DMS153 (cell line): Measurements from ENCODE around the gene CTNNA1.

ENCODE experiments used
- DNase-seq: peaks from one replicate; lab custom pipeline; 2025; lab: John Stamatoyannopoulos, UW

The CTNNA1 gene

DNA sequence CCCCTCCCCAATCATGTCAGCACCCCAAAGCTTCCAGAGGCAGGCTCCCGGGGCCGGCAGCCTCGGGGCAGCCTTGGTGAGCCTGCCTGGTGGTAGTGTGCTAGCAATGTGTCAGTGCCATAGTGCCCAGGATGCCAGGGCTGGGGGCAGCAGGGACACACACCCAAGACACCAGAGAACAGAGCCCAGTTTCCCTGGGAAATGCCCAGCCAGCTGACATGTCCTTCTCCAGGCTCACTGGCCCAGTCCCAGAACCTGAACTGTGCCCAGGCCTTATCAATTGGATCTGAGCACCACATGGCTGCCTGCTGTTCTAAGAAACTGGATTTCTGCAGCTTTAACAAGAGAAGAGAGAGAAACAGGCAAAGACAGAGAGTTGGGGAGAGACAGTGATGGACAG lies 196.8 kb downstream of the CTNNA1 start:
- DNase-seq, result no peak

DNA sequence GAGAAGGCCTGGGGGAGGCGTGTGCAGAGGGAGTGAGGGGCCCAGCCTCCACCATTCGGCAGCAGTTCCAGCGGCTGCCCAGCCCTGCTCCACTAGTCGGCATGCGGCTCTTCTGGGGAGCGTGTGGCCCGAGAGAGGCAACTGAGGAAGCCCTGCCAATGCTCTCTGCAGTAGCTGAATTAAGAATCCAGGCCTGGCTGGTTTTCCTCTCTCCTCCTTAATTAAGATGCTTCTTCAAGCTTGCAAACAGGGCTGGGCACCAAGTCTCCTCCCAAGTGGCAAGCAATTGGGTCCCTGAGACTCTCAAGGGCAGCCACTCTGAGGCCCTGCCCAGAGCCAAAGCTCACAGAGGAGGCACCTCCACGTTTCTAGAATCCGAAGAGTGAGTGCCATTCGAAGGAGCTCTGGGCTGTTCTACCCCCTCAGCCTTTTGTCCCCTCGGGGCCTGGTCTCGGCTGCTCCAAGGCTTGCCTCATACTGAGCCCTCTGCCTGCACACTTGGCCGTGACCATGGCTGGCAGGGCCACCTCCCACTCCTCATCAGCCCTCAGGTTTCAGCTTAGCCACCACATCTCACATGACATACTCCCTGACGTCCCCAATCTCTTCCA lies 197.3 kb downstream of the CTNNA1 start:
- no peak for DNase-seq

DNA sequence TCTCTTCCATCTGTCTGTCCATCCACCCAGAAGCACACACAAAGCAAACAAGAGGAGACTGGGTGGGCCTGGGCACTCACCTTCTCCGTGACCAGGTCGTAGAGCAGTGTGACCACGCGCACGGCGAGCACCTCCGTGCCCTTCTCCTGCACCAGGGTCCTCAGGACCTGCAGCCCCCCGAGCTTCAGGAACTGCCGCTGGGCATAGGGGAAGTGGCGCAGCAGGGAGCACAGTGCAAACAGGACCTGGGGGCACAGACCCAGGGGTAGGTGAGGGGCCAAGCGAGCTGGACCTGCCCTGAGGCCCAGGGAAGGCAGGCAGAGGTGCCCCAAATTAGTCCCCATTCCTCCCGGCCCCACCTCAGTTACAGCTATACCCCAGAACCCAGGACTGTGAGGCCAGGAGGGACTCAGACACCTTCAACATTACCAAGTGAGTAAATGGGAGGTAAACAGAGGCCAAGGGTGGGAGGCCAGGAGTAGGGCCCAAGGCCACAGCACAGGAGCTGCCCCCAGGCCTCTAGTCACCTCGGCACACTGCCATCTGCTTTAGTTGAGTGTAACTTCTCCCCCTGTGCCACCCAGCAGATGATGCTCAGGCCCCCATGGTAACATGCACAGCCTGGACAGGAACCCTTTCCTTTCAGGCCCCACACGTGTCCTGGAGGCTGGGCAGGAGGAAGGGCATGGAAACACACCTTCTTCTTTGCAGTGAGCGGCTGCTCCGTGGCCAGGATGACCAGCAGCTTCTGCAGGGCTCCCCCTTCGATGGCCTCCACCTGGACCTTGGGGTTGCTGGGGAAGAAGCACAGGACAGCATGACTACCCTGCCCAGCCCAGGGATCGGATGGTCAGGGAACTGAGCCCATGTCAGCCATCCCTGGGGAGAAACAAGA lies 198.1 kb downstream of the CTNNA1 start:
- no peak for DNase-seq

DNA sequence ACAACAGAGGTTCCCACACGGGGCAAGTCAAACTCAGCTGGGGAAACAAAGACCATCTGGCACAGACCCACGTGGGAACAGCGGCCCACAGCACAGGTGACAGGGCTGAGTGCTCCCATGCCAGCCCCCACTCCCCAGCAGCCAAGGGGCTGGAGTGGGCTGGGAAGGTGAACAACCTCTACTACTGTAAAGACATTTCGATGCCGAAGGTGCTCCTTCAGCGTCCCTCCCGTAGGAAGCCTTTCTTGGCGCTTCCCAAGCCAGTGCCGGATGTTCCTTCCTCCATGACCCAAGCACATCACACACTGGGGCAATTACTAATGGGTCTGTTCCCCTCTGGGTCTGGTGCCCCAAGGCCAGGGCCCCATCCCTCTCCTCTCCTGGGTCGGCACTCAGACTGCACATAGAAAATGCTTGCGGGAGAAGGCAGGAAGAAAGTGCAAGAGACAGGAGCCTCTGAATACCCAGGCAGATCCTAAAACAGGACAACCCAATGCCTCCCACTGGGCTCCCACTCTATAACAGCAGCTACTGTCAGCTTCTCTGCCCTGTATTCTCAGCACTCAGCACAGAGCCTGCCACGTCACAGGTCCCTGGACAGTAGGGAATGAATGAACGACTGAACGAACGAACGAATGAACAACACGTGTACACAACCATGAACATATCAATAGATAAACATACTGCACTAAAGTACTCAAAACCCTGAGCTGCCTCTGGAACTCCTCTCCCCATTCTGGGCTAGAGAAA lies 198.9 kb downstream of the CTNNA1 start:
- DNase-seq, result no peak

DNA sequence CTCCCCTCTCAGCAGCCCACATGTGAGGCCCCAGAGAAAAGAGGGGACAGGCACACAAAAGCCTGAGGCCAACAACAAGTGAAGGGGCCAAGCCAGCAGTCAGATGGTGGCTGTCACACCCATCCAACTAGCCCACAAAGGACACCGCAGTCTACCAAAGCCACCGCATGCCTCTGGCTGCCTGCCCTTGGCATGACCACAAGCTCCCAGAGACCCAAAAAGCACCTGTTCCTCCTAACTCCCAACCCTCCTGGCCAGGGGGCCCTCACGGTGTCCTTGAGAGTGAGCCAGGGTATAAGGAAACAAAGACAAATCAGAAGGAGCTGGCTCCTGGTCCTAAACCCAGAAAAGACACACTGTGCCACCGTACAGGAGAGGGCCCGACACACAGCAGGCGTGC lies 199.7 kb downstream of the CTNNA1 start:
- DNase-seq, result no peak

DNA sequence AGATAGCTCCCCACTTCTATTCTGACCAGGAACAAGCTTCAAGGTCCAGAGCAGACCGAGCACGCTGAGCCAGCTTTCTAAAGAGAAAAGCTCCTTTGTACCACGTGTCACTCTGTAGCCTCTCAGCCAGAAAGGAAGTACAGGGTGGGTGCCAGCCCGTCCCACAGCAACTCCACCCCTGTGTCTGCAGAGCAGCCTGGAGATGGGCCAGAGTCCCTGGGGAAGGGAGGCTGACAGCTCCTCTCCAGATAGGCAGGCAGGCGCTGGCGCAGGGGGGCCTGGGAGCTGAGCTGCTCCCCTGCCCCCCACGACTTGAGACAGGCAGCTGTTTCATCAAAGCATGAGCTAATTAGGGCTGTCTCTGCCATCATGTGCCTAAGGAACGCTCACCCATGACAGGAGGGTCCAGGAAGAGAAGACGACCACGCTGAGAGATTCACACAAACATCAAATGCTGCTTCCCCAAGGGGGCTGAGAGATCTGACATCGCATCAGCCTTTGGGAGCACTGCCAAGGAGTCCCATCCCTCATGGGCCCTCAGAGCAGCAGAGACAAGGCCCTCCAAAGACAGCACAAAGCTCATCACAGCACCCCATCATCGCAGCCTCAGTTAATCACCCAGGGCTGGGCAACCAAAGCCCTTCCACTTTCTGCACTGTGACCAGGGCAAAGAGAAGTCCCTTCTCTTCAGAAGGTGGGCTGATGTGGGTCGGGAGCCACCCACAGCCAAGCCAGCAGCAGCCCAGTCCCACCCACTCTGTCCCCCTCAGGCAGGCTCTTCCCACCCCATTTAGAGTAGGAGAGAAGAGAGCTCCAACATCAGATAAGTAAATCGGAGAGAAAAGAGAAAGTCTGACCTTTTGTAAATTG lies 200.4 kb downstream of the CTNNA1 start:
- DNase-seq, result peak; percentile 48

DNA sequence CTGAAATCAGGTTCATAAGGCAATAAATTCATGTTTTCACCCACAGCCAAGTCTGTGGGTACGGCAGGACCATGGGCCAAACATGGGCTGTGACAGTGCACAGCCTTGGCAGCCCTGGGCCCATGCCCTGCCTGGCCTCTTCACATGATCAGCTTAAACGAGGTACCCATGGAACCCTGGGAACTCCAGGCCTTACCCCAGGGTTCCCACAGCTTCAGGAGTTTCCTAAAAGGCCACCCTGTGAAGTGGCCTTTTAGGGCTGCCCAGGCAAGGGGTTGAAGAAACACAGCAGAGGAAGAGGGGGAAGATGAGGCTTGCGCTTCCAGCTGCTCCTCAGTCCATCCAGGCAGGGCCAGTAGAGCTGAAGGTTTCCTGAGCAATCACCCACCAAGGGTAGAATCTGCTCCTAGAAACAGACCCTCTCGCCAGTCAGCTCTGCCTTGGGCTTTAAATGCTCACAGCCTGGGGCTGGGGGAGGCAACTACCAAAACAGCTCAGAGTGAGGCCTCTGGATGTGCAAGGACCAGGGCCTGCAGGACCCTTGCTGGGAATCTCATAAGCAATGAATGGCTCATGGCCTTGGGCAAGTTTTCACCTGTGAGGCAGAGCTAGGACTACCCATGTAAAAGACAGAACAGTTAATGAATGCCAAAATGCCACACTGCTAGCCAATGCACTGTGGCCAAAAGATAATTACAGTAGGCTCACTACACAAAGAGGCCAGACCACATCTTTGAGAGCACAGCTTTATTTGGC lies 201.2 kb downstream of the CTNNA1 start:
- DNase-seq, result no peak

DNA sequence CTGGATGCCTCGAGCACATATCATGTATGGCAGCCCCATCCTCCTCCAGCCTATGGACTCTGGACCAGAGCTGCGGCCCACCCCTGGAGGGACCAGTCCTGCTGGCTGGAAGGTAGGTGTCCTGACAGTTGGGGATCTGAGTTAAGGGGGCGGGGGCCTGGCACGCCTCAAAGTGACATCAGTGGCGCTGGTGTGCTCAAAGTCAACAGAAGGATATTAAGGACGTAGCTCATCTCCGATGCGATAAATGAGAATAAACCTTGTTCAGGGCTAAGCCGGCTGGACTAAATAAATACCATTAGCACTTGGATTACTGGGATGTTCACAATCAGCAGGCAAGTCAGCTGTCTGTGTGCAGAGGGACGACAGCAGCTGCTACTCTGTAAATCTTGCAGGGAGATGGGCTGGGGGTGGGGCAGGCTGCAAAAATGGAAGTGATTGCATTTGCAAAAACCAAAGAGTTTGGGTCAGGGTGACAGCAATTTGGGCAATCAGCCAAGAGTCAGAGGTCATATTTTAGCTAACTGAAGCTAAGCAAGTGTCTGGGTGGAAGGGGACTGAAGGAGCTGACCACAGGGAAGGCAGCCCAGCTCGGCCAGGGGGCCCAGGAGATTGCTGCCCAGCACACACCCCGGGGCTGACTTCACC lies 201.9 kb downstream of the CTNNA1 start:
- peak; percentile 74 for DNase-seq

DNA sequence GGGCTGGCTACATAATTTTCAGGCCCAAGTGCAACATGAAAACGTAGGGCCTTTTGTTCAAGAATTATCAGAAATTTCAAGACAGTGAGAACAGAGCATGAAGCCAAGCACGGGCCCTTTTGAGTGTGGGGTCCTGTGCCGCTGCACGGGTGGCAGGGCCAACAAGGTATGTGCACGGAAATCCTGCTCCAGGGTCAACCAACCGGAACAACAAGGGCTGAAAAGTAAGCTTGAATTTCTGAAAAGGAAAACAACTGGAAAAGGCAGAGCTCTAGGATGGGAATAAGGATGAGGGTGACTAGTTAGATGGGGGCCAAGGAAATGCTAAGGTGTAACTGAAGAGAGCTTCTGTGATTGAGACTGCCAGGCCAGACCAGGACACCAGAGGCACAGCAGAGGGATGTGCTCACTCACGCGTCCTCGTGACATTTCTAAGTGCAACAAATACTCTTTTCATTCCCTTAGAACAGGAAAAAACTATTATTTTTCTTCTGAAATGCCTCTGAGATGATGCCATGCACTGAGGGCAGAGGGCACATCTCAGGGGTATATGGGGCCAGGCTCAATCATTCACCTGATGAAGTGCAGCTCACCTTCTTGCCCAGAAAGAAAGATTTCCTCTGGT lies 202.6 kb downstream of the CTNNA1 start:
- DNase-seq, result no peak

DNA sequence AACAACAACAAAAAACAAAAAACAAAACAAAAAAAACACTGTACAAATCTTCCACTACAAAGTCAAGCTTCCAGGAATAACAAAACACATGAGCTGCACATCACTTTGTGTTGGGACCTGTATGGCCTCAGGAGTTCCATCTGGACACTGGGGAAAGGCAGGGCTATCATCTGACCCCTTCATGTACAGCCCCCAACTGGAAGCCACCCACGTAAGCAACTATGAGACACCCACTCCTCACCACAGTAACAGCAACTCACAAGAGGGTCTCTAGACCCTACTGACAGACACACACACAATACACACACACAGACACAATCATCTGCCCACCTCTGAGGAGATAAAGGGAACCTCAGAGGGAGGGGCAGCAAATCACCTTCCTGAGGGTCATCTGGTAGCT lies 203.6 kb downstream of the CTNNA1 start:
- DNase-seq, result no peak

DNA sequence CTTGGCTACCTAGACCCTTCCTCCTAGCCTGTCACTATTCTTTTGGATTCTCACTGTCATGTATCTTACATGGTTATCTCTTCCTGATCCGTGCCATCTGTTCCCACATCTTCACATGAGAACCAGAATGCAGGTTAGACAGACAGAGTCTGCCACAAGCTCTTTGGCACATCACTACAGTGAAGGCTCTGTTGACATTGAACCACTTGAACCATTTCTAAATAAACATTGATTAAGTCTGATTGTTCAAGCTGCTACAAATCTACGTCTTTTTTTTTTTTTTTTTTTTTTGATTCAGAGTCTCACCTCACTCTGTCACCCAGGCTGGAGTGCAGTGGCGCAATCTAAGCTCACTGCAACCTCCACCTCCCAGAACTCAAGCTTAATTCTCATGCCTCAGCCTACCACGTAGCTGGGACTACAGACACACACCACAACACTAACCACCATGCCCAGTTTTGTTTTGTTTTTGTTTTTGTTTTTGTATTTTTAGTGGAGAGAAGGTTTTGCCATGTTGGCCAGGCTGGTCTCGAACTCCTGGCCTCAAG lies 207.0 kb downstream of the CTNNA1 start:
- peak; percentile 91 for DNase-seq

DNA sequence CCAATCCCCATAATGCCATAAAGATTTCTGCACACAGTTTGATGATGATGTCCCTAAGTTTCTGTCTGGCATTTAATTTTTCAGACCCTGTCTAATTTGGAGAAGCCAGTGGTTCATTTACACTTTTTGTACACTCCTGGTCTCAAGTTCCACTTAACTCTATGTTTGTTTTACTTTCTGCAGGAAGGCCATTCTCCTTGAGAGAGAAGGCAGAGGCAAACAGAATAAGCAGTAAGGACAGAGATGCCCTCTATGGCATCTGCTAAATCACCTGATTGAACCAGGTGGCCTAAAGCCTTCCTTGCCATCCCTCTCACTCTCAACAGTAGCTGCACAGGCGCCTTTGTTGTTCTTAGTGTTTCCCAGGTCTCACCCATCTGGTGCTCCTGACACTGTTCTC lies 208.0 kb downstream of the CTNNA1 start:
- no peak for DNase-seq

DNA sequence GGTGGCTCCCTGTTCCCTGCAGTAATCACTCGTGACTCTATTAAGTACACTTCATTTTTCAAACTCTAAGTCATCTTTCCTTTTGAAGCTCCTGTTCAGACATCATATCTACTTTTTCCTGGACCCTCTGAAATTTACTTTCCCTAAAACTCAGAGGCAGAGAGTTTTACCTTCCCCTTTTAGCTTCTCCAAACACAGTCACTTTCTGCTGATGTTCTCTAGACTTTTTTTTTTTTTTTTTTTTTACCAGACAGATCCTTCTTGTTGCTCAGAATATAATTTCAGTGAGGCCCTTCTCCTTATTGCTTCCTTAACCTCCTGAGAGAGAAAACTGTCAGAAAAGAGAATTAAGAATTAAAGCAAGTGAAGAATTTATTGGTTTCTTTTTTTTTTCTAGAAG lies 208.5 kb downstream of the CTNNA1 start:
- DNase-seq, result no peak

DNA sequence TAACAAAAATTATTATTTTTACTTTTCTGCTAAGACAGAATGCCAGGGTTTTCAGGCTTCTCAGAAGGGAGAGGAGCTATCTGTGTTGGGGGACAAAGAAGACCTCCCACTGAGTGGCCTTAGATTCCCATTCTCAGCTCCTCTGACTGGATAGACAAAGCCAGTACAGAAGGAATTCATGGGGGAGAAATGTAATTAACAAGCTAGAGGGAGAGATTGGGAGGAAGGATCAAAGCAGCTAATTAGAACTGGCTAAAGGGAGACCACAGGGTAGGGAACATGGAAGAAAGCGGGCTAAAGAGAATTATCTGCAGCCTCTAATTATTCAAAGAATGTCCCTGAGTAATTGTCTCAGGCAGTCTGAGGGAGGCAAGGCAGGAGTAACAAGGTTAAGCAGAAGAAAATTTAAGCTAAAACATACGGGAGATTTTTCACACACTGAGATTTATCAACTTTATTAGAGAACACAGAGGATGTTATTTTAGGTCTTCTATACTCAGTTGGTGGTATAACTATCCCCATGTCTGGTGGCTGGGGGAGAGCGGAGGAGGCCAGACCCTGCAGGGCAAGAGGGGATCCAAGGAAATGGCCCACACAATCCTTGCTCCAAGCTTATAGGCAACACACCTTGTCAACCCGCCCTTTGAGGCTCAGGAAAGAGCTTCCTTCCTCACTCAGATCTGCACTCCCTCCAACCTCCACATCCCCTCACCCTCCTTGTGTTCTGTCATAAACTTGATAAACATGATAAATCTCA lies 209.6 kb downstream of the CTNNA1 start:
- no peak for DNase-seq

DNA sequence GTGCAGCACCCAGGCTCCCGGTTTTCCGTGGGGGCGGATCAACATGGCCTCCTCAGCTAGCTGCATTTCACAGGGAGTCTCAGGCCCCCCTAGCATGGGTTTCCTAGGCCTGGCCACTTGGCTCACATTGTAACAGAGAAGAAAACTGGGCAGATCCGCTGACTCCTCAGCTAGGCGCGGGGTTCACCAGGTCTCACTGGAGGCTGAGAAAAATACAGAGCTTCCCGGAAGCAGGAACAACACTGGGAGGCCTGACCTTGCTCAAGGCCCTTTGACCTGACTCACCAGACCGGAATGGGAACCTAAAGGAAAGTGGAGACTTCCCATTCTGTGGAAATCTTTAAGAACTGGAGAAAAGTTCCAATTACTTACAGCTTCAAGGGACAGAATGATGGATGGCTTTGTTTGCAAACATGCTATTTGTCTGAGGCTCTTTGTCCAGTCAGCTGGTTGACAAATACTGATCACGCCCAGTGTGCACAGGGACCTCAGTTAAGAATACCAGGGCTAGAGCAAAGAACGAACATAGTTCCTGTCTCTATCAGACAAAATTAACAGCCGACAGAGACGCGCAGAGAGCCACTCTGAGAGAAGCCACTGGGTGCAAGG lies 210.6 kb downstream of the CTNNA1 start:
- DNase-seq, result no peak

DNA sequence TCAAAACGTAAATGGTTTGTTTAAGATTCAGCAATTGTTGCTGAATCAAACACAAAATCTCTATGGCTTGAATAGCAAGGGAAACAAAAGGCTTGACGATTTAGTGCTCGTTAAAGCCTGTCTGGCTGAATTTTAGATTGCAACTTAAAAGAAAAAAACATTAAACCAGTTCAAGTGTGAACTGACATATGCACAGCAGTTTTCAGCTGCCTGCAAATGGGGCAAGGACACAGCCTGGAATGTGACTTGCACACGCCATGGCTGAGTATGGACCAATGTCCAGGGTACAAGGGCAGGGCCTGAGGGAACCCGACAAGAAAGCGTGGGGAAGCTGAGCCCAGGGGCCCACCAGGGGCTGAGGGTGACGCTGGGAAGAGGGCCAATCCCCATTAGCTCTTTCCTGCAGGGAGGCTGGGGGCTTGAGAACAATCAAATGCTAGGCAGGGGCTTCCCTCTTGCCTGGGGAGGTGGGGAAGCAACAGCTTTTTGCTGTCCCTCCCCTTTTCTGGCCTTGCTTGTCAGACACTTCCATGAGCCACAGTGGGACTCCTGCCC lies 211.5 kb downstream of the CTNNA1 start:
- DNase-seq, result no peak

DNA sequence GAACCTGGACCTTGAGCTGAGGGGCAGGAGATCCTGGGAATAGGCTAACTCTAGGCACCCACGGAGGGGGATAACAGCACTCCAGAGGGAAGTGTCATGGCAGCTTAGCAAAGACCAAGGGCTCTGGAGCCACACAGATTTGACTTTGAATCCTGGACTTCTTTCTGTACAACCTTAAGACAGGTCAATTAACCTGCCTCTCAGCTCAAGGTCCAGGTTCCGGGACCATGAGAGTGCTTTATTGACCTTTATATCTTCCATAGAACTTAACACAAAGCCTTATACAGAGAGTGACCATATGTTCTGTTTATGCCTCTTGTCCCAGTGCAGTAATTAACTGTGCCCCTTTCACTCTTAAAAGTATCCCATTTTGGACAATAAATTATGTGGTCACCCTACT lies 212.4 kb downstream of the CTNNA1 start:
- DNase-seq, result no peak

DNA sequence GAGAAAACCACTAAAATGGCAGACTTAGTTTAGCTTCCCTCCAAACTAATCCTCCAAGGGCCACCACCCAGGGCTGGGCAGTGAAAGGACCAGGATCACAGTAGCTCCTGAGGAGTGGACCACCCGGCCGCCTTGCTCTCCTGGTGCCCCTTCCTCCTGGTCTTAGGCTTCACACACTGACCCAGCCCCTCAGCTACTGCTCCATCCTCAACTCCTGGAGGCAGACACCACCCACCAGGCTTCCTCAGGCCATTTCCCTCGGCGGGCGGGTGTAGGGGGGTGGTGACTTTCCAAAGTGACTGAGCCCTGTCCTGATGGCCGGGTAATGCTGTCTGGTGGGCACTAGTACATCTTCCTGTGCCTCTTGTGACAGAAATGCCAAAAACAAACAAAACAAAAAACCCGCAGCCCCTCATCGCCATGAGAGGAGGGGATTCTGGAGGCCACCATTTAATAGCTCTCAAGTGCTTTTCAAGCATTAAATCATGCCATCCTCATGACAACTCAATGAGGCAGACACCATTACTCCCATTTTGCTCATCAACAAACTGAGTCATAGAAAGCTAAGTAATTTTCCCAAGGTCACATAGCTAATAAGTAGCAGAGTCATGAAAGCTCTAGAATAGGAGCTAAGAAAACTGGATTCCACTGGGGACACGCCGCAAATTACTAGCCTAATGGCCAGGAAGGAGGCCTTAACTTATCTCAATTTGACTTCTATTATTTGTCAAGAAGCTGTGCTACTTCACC lies 213.2 kb downstream of the CTNNA1 start:
- no peak for DNase-seq
